ENCODE measurements around the gene GC. TPM values are rescaled to one million over a fixed set of nuclear protein-coding genes. Genes with fewer than 3 reads are reported as not detected.

GC gene
- total RNA-seq, 2 experiments from 2014 or later = not detected

GRCh38 chr4:71784569-71785197 lies 804 bp upstream of the GC start:
- Mint-ChIP-seq H3K4me3 (no peak overlapping the region), H3K27me3 (peaks cover 2% of the 10 kb centered on the region), H3K36me3 (no peaks in the 10 kb centered on the region), H3K27ac (no peak overlapping the region), H3K4me1 (no peaks in the 10 kb centered on the region), H3K9me3 (no peaks in the 10 kb centered on the region)
- POLR2A ChIA-PET = no interaction called here
- DNase-seq (no peak), ATAC-seq (ENCODE audit: low read depth) (no peak)

- no peak for ATAC-seq (ENCODE audit: low read depth)
- no peaks in the 10 kb centered on the region for H3K4me1 Mint-ChIP-seq
- H3K27me3 Mint-ChIP-seq = no peaks in the 10 kb centered on the region
- no peak overlapping the region for H3K27ac Mint-ChIP-seq
- POLR2A ChIA-PET = no interaction called here
- H3K36me3 Mint-ChIP-seq = no peaks in the 10 kb centered on the region
- DNase-seq = no peak
- no peak overlapping the region for H3K4me3 Mint-ChIP-seq
- H3K9me3 Mint-ChIP-seq = no peaks in the 10 kb centered on the region
Observed at GRCh38 chr4:71777891-71778290, 6.0 kb downstream of the GC start.

GRCh38 chr4:71775449-71775848 lies 8.4 kb downstream of the GC start:
- H3K4me3 Mint-ChIP-seq = no peak overlapping the region
- H3K27ac Mint-ChIP-seq = no peak overlapping the region
- no peak for DNase-seq
- no peaks in the 10 kb centered on the region for H3K9me3 Mint-ChIP-seq
- no peak for ATAC-seq (ENCODE audit: low read depth)
- peaks cover 3% of the 10 kb centered on the region for H3K27me3 Mint-ChIP-seq
- H3K4me1 Mint-ChIP-seq = no peaks in the 10 kb centered on the region
- POLR2A ChIA-PET = no interaction called here
- H3K36me3 Mint-ChIP-seq = no peaks in the 10 kb centered on the region

- no peaks in the 10 kb centered on the region for H3K36me3 Mint-ChIP-seq
- ATAC-seq (ENCODE audit: low read depth) (no peak), DNase-seq (no peak)
- peaks cover 2% of the 10 kb centered on the region for H3K4me1 Mint-ChIP-seq
- H3K9me3 Mint-ChIP-seq = no peaks in the 10 kb centered on the region
- POLR2A ChIA-PET = no interaction called here
- no peak overlapping the region for H3K27ac Mint-ChIP-seq
- H3K4me3 Mint-ChIP-seq = no peak overlapping the region
- peaks cover 3% of the 10 kb centered on the region for H3K27me3 Mint-ChIP-seq
Observed at GRCh38 chr4:71774136-71774535, 9.7 kb downstream of the GC start.

GRCh38 chr4:71773004-71773403 lies 10.9 kb downstream of the GC start:
- no peak overlapping the region for H3K27ac Mint-ChIP-seq

GRCh38 chr4:71772592-71772991 lies 11.3 kb downstream of the GC start:
- Mint-ChIP-seq H3K4me1 (peaks cover 2% of the 10 kb centered on the region), H3K27me3 (peaks cover 3% of the 10 kb centered on the region), H3K9me3 (no peaks in the 10 kb centered on the region), H3K27ac (no peak overlapping the region), H3K4me3 (no peak overlapping the region), H3K36me3 (no peaks in the 10 kb centered on the region)
- ATAC-seq (ENCODE audit: low read depth) (no peak), DNase-seq (no peak)
- POLR2A ChIA-PET = no interaction called here

More at GRCh38 chr4:71773004-71773403, 10.9 kb downstream of the GC start:
- Mint-ChIP-seq H3K9me3 (no peaks in the 10 kb centered on the region), H3K27me3 (peaks cover 3% of the 10 kb centered on the region), H3K4me3 (no peak overlapping the region), H3K36me3 (no peaks in the 10 kb centered on the region), H3K4me1 (peaks cover 2% of the 10 kb centered on the region)
- DNase-seq (no peak), ATAC-seq (ENCODE audit: low read depth) (no peak)
- POLR2A ChIA-PET = no interaction called here

GRCh38 chr4:71771613-71772012 lies 12.3 kb downstream of the GC start:
- Mint-ChIP-seq H3K36me3 (no peaks in the 10 kb centered on the region), H3K4me1 (peaks cover 2% of the 10 kb centered on the region), H3K27me3 (peaks cover 3% of the 10 kb centered on the region), H3K27ac (no peak overlapping the region), H3K9me3 (no peaks in the 10 kb centered on the region), H3K4me3 (no peak overlapping the region)
- no peak for DNase-seq
- no peak for ATAC-seq (ENCODE audit: low read depth)
- POLR2A ChIA-PET = no interaction called here

- no peak for DNase-seq
- POLR2A ChIA-PET = no interaction called here
- no peaks in the 10 kb centered on the region for H3K36me3 Mint-ChIP-seq
Observed at GRCh38 chr4:71769434-71769833, 14.4 kb downstream of the GC start.

GRCh38 chr4:71768123-71768522 lies 15.8 kb downstream of the GC start:
- no peak for DNase-seq
- Mint-ChIP-seq H3K4me3 (no peak overlapping the region), H3K36me3 (no peaks in the 10 kb centered on the region), H3K27ac (no peak overlapping the region), H3K27me3 (peaks cover 3% of the 10 kb centered on the region), H3K4me1 (peaks cover 2% of the 10 kb centered on the region), H3K9me3 (no peaks in the 10 kb centered on the region)
- no peak for ATAC-seq (ENCODE audit: low read depth)
- POLR2A ChIA-PET = no interaction called here

More at GRCh38 chr4:71769434-71769833, 14.4 kb downstream of the GC start:
- Mint-ChIP-seq H3K4me3 (no peak overlapping the region), H3K9me3 (no peaks in the 10 kb centered on the region), H3K27me3 (peaks cover 3% of the 10 kb centered on the region), H3K27ac (no peak overlapping the region), H3K4me1 (peaks cover 2% of the 10 kb centered on the region)
- ATAC-seq (ENCODE audit: low read depth) = no peak

GRCh38 chr4:71765821-71766383 lies 18.0 kb downstream of the GC start:
- Mint-ChIP-seq H3K27ac (no peak overlapping the region), H3K4me3 (no peak overlapping the region), H3K9me3 (no peaks in the 10 kb centered on the region), H3K36me3 (no peaks in the 10 kb centered on the region), H3K27me3 (peaks cover 1% of the 10 kb centered on the region), H3K4me1 (peaks cover 2% of the 10 kb centered on the region)
- POLR2A ChIA-PET = no interaction called here
- DNase-seq (no peak), ATAC-seq (ENCODE audit: low read depth) (no peak)

- no peak for ATAC-seq (ENCODE audit: low read depth)
- no peaks in the 10 kb centered on the region for H3K9me3 Mint-ChIP-seq
- no peak overlapping the region for H3K4me3 Mint-ChIP-seq
- H3K4me1 Mint-ChIP-seq = peaks cover 2% of the 10 kb centered on the region
- POLR2A ChIA-PET = no interaction called here
- no peaks in the 10 kb centered on the region for H3K36me3 Mint-ChIP-seq
- no peak for DNase-seq
- H3K27me3 Mint-ChIP-seq = no peaks in the 10 kb centered on the region
- H3K27ac Mint-ChIP-seq = no peak overlapping the region
Observed at GRCh38 chr4:71765350-71765749, 18.5 kb downstream of the GC start.

- H3K27ac Mint-ChIP-seq = no peak overlapping the region
- H3K9me3 Mint-ChIP-seq = no peaks in the 10 kb centered on the region
- no peak for DNase-seq
- POLR2A ChIA-PET = no interaction called here
- no peaks in the 10 kb centered on the region for H3K36me3 Mint-ChIP-seq
- H3K4me1 Mint-ChIP-seq = no peaks in the 10 kb centered on the region
- ATAC-seq (ENCODE audit: low read depth) = no peak
- no peak overlapping the region for H3K4me3 Mint-ChIP-seq
- H3K27me3 Mint-ChIP-seq = peaks cover 1% of the 10 kb centered on the region
Observed at GRCh38 chr4:71752383-71753042, 31.4 kb downstream of the GC start.

GRCh38 chr4:71749008-71749594 lies 34.8 kb downstream of the GC start:
- H3K36me3 Mint-ChIP-seq = no peaks in the 10 kb centered on the region
- H3K27ac Mint-ChIP-seq = no peak overlapping the region
- H3K27me3 Mint-ChIP-seq = peaks cover 2% of the 10 kb centered on the region
- H3K9me3 Mint-ChIP-seq = no peaks in the 10 kb centered on the region
- no peaks in the 10 kb centered on the region for H3K4me1 Mint-ChIP-seq
- POLR2A ChIA-PET = no interaction called here
- ATAC-seq (ENCODE audit: low read depth) (no peak), DNase-seq (no peak)
- no peak overlapping the region for H3K4me3 Mint-ChIP-seq

- Mint-ChIP-seq H3K4me1 (no peaks in the 10 kb centered on the region), H3K27me3 (peaks cover 2% of the 10 kb centered on the region), H3K9me3 (no peaks in the 10 kb centered on the region), H3K4me3 (no peak overlapping the region), H3K27ac (no peak overlapping the region), H3K36me3 (no peaks in the 10 kb centered on the region)
- DNase-seq (no peak), ATAC-seq (ENCODE audit: low read depth) (no peak)
- POLR2A ChIA-PET = no interaction called here
Observed at GRCh38 chr4:71746379-71746778, 37.5 kb downstream of the GC start.

All from activated naive CD8-positive, alpha-beta T cell treated with anti-CD3 and anti-CD28 coated beads, Interleukin-2, amount 10 ng/mL, durations not matched to agents 7 days and 5 days (primary cell).